ENCODE measurements around the gene LPIN1.
"Not testable (repeated sequence)": the region's sequence is repeated elsewhere in the genome, so short reads cannot be mapped to it uniquely, and the experiment has no call there.

Gene LPIN1

GRCh38 chr2:11807156-11808015 lies 61.0 kb downstream of the LPIN1 start:
- DNase-seq, result no peak

- no peak for DNase-seq
These were observed 61.6 kb downstream of the LPIN1 start for GRCh38 chr2:11808016-11808400.

GRCh38 chr2:11809586-11810236 lies 63.3 kb downstream of the LPIN1 start:
- DNase-seq, result no peak

- no peak for DNase-seq
These were observed 64.0 kb downstream of the LPIN1 start for GRCh38 chr2:11810237-11810977.

- DNase-seq, result no peak
These were observed 64.7 kb downstream of the LPIN1 start for GRCh38 chr2:11811036-11811654.

GRCh38 chr2:11812466-11813248 lies 66.2 kb downstream of the LPIN1 start:
- DNase-seq, result no peak

GRCh38 chr2:11813345-11813744 lies 66.9 kb downstream of the LPIN1 start:
- DNase-seq, result not testable (repeated sequence)

- no peak for DNase-seq
These were observed 67.5 kb downstream of the LPIN1 start for GRCh38 chr2:11813951-11814350.

GRCh38 chr2:11814979-11815510 lies 68.6 kb downstream of the LPIN1 start:
- no peak for DNase-seq

- not testable (repeated sequence) for DNase-seq
These were observed 70.5 kb downstream of the LPIN1 start for GRCh38 chr2:11816935-11817334.

- DNase-seq, result no peak
These were observed 72.8 kb downstream of the LPIN1 start for GRCh38 chr2:11819235-11819729.

GRCh38 chr2:11820650-11821049 lies 74.2 kb downstream of the LPIN1 start:
- no peak for DNase-seq

- no peak for DNase-seq
These were observed 75.3 kb downstream of the LPIN1 start for GRCh38 chr2:11821705-11822104.

- DNase-seq, result not testable (repeated sequence)
These were observed 75.9 kb downstream of the LPIN1 start for GRCh38 chr2:11822359-11822745.

- DNase-seq, result no peak
These were observed 76.5 kb downstream of the LPIN1 start for GRCh38 chr2:11822746-11823451.

GRCh38 chr2:11824901-11825828 lies 78.7 kb downstream of the LPIN1 start:
- DNase-seq, result no peak

- no peak for DNase-seq
These were observed 81.1 kb downstream of the LPIN1 start for GRCh38 chr2:11827547-11827946.

- no peak for DNase-seq
These were observed 82.5 kb downstream of the LPIN1 start for GRCh38 chr2:11828933-11829323.
